Adrenal gland (tissue), 5 donors: ENCODE results near the gene COX10.

ENCODE experiments used
- CTCF ChIP-seq, 6 experiments: fragments of 450-650 bp in 4 of 6; fragments of 200-600 bp in 2 of 6; sonication (generic) in 1 of 6; IDR thresholded peaks; 1 replicate in 5 of 6; 2 replicates in 1 of 6; pipeline versions ENCODE4 v1.5.1 to v1.8.0; 2016 to 2021; ENCODE audit warnings: antibody characterized with exemption in 6 of 6, mild to moderate bottlenecking in 2 of 6, moderate library complexity in 1 of 6
- POLR2A ChIP-seq, 2 donors: fragments of 450-650 bp; IDR thresholded peaks; one replicate each; pipeline ENCODE4 v1.6.1; 2017; ENCODE audit warnings: antibody characterized with exemption in 2 of 2, mild to moderate bottlenecking in 2 of 2, moderate library complexity in 1 of 2
- donor health status: DM: no; HTN: no; CAD: no.

- TF ChIP-seq CTCF (IDR thresholded peaks at IDR 0.05), result no peak
- no peak for TF ChIP-seq POLR2A (IDR thresholded peaks at IDR 0.05)
Measured at GRCh38 chr17:14228903-14229302, 159.6 kb downstream of the COX10 start.
